Uterus (tissue), 2 donors: ENCODE measurements around the gene C6.

Experiments used
- CTCF ChIP-seq, 4 experiments: fragments of 200-600 bp in 2 of 4; fragments of 450-650 bp in 2 of 4; sonication (generic) in 2 of 4; IDR thresholded peaks; one replicate each; pipeline ENCODE4 v1.5.1; 2016 to 2019; ENCODE audit warnings: antibody characterized with exemption in 4 of 4, mild to moderate bottlenecking in 2 of 4, moderate library complexity in 1 of 4
- POLR2A ChIP-seq, 2 donors: fragments of 450-650 bp; IDR thresholded peaks; one replicate each; pipeline ENCODE4 v1.6.1; 2016; ENCODE audit warnings: antibody characterized with exemption in 2 of 2, mild to moderate bottlenecking in 1 of 2, moderate library complexity in 1 of 2

- no peak for TF ChIP-seq CTCF (IDR thresholded peaks at IDR 0.05)
- no peak for TF ChIP-seq POLR2A (IDR thresholded peaks at IDR 0.05)
These were observed 31.4 kb downstream of the C6 start for GRCh38 chr5:41181691-41182564.
